Measurements from ENCODE around the gene PLCL2. TPM values are rescaled to one million over a fixed set of nuclear protein-coding genes. Genes with fewer than 3 reads are reported as not detected.

PLCL2 gene
- total RNA-seq, 1 experiment from 2014 or later = 2.5 TPM

DNA sequence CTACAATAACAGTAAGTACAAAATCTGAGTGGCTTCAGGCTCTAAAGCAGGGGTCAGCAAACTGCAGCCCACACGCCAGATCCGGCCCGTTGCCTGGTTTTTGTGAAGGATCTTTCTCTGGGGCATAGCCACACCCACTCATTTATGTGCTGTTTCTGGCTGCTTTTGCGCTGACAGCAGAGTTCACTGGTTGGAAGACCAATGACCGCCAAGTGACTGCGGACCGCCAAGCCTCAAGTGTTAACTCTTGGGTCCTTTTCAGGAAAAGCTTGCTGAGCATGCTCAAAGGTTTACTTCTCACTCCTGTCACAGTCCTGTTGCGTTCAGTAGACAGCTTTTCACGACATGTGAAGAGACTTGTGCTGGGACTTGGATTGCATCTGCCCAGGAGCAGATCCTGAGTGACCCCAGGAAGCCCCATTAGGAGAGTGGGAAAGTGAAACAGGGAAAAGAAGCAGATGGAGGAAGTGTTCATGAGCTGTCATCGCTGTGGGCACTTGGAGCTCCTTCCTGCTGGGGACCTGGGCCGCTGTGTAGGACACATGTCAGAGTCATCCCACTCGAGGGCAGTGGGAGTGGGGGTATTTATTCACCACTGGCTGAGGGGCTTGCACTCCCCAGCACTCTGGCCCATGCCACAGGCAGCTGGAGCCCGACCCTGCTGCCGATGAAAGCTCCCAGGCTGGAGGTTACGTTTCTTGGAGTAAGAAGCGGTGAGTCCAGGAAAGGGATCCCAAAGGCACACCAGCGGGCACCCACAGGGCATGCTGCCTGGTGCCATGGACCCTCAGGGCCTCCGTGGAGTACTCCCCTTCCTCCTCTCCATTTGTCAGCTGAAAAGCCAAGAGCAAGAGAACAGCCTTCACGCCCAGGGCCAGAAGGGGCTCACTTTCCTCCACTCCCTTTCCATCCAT lies 249.1 kb downstream of the PLCL2 start:
- DNase-seq = no peak
- Histone ChIP-seq H3K27ac (ENCODE audit: low read length) (no peak overlapping the region), H3K4me1 (ENCODE audit: low read length) (peaks cover 6% of the 10 kb centered on the region), H3K9ac (ENCODE audit: low read length) (no peak overlapping the region), H3K79me2 (ENCODE audit: low read length) (no peaks in the 10 kb centered on the region), H3K9me2 (replicated peaks; ENCODE audit: insufficient read depth, low read length) (no peaks in the 10 kb centered on the region), H3K9me3 (ENCODE audit: low read length) (no peaks in the 10 kb centered on the region), H3K27me3 (ENCODE audit: low read length) (no peaks in the 10 kb centered on the region), H3K4me3 (ENCODE audit: low read length) (no peak overlapping the region), H2AFZ (ENCODE audit: low read length) (no peak overlapping the region), H3K4me2 (ENCODE audit: low read depth, low read length, poor library complexity, severe bottlenecking) (no peak overlapping the region), H3K36me3 (ENCODE audit: insufficient read depth, low read length) (no peaks in the 10 kb centered on the region), H4K20me1 (ENCODE audit: insufficient read depth, low read depth, low read length) (no peaks in the 10 kb centered on the region)

DNA sequence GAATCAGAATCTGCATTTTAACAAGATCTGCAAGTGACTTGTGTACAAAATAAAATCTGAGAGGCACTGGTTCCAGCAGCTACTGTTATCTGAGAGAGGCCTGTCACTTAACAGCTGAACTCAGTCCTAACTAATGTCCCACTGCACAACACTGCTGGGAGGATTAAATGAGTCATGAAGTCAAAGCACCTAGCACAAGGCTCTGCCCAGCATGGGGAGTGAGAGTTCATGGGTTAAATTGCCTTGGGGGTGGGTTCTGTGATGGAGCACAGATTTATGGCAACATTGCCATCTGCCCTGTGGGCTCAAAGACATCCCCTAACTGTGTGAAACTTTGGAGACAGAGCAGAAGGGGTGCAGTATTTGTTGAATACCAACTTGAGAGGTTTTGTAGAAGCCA lies 250.9 kb downstream of the PLCL2 start:
- Histone ChIP-seq H2AFZ (ENCODE audit: low read length) (no peak overlapping the region), H3K9me3 (ENCODE audit: low read length) (no peaks in the 10 kb centered on the region), H3K4me1 (ENCODE audit: low read length) (peaks cover 6% of the 10 kb centered on the region), H3K9me2 (replicated peaks; ENCODE audit: insufficient read depth, low read length) (no peaks in the 10 kb centered on the region), H3K9ac (ENCODE audit: low read length) (no peak overlapping the region), H3K4me3 (ENCODE audit: low read length) (no peak overlapping the region), H4K20me1 (ENCODE audit: insufficient read depth, low read depth, low read length) (no peaks in the 10 kb centered on the region), H3K36me3 (ENCODE audit: insufficient read depth, low read length) (no peaks in the 10 kb centered on the region), H3K4me2 (ENCODE audit: low read depth, low read length, poor library complexity, severe bottlenecking) (no peak overlapping the region), H3K79me2 (ENCODE audit: low read length) (no peaks in the 10 kb centered on the region), H3K27me3 (ENCODE audit: low read length) (no peaks in the 10 kb centered on the region), H3K27ac (ENCODE audit: low read length) (no peak overlapping the region)
- DNase-seq = no peak

DNA sequence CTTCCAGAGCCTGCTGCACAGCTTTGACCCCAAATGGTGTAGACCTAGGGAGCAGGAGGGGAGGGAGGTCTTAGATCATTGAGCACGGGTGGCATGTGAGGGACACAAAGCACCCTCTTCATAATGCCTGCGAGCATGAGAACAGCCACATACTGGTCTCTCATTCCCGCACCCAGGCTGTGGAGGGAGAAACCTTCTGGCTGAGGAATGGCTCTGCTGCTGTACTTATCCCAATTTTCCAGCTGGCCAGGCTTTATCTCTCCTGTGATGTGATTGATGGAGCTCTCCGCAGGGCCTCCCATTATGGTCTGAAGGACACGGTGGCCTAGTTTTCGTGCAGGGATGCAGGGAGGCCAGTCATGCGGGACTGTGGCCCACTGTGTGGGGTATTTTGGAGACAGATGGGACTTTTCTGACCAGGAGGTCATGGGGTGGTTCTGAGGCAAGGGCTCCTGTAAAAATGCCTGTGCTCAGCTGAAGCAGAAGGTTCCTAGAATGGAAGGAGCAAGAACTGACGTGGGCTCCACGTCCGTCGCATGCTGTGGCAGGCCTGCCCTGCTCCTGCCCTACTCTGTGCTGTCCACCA lies 251.5 kb downstream of the PLCL2 start:
- no peaks in the 10 kb centered on the region for H3K36me3 ChIP-seq (ENCODE audit: insufficient read depth, low read length)
- H3K9me3 ChIP-seq (ENCODE audit: low read length) = no peaks in the 10 kb centered on the region
- no peak overlapping the region for H3K27ac ChIP-seq (ENCODE audit: low read length)
- no peaks in the 10 kb centered on the region for H3K9me2 ChIP-seq (replicated peaks; ENCODE audit: insufficient read depth, low read length)
- no peaks in the 10 kb centered on the region for H4K20me1 ChIP-seq (ENCODE audit: insufficient read depth, low read depth, low read length)
- DNase-seq = no peak
- H3K4me1 ChIP-seq (ENCODE audit: low read length) = peaks cover 6% of the 10 kb centered on the region
- H3K9ac ChIP-seq (ENCODE audit: low read length) = no peak overlapping the region
- H3K79me2 ChIP-seq (ENCODE audit: low read length) = no peaks in the 10 kb centered on the region
- no peak overlapping the region for H3K4me2 ChIP-seq (ENCODE audit: low read depth, low read length, poor library complexity, severe bottlenecking)
- no peaks in the 10 kb centered on the region for H3K27me3 ChIP-seq (ENCODE audit: low read length)
- H3K4me3 ChIP-seq (ENCODE audit: low read length) = no peak overlapping the region
- H2AFZ ChIP-seq (ENCODE audit: low read length) = no peak overlapping the region

DNA sequence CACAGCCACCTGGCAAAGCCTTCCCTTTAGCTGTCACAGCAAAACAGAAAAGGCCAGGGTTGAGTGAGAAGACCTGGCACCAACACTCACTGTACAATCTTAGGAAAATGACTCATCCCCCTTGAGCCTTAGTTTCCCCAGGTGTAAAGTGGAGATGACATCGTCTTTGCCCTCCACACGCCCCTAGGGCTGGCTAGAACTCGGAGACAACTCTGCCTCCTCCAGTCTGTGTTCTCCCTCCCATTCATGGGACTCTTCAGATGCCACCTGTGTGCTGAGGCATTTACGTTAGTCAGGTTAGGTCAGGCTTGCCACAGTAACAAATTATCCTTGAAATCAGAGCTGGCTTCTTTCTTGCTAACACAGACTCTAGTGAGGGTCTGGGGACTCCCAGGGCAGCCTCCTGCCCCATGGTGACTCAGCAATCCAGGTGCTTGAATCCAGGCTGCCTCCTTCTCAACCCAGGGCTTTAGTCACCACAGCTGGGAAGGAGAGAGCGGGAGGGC lies 252.6 kb downstream of the PLCL2 start:
- H3K4me1 ChIP-seq (ENCODE audit: low read length) = peaks cover 3% of the 10 kb centered on the region
- no peak overlapping the region for H3K9ac ChIP-seq (ENCODE audit: low read length)
- no peak overlapping the region for H2AFZ ChIP-seq (ENCODE audit: low read length)
- no peaks in the 10 kb centered on the region for H3K36me3 ChIP-seq (ENCODE audit: insufficient read depth, low read length)
- no peak overlapping the region for H3K4me2 ChIP-seq (ENCODE audit: low read depth, low read length, poor library complexity, severe bottlenecking)
- no peak for DNase-seq
- no peaks in the 10 kb centered on the region for H3K27me3 ChIP-seq (ENCODE audit: low read length)
- H3K79me2 ChIP-seq (ENCODE audit: low read length) = no peaks in the 10 kb centered on the region
- no peaks in the 10 kb centered on the region for H3K9me3 ChIP-seq (ENCODE audit: low read length)
- H4K20me1 ChIP-seq (ENCODE audit: insufficient read depth, low read depth, low read length) = no peaks in the 10 kb centered on the region
- no peak overlapping the region for H3K4me3 ChIP-seq (ENCODE audit: low read length)
- H3K27ac ChIP-seq (ENCODE audit: low read length) = no peak overlapping the region
- H3K9me2 ChIP-seq (replicated peaks; ENCODE audit: insufficient read depth, low read length) = no peaks in the 10 kb centered on the region

DNA sequence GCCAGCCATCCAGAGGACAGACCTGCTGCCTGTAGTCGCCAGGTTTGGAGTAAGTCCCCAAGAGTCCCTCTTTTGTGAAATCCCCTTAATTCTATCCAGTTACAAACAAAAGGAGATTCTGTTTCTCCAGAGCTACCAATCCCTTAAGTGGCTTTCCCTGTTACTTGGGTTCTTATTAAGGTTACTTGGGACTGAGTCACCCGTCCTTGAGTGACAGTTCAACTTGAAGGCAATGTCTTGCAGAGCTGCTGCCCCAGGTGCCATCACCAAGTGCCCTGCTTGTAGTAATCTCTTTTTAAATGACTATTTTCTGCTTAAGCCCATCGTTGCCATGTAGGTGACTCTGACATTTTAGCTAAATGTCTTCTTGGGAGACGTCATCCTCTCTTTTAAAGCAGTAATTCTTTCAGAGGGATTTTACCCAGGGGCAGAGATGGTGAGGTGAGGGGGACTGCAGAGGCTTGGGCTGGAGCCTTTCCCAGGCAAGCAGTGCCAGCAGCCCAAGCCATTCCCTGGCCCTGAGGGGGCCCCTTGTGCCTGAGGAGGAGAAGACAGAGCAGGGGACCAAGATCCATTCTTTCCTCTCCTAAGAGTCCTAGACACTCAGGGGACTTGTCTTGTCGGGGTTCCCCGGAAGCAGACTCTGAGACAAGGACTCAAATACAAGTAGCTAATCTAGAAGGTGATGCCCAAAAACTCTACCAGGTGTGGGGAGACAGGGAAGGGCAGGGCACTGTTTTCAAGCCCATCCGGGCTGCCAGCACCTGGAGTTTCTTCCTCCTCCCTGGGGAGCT lies 253.7 kb downstream of the PLCL2 start:
- no peak overlapping the region for H3K4me3 ChIP-seq (ENCODE audit: low read length)
- no peak overlapping the region for H3K9ac ChIP-seq (ENCODE audit: low read length)
- no peak overlapping the region for H2AFZ ChIP-seq (ENCODE audit: low read length)
- H3K36me3 ChIP-seq (ENCODE audit: insufficient read depth, low read length) = no peaks in the 10 kb centered on the region
- no peaks in the 10 kb centered on the region for H3K4me1 ChIP-seq (ENCODE audit: low read length)
- H3K9me2 ChIP-seq (replicated peaks; ENCODE audit: insufficient read depth, low read length) = no peaks in the 10 kb centered on the region
- no peaks in the 10 kb centered on the region for H4K20me1 ChIP-seq (ENCODE audit: insufficient read depth, low read depth, low read length)
- no peak overlapping the region for H3K27ac ChIP-seq (ENCODE audit: low read length)
- no peaks in the 10 kb centered on the region for H3K27me3 ChIP-seq (ENCODE audit: low read length)
- no peak overlapping the region for H3K4me2 ChIP-seq (ENCODE audit: low read depth, low read length, poor library complexity, severe bottlenecking)
- H3K79me2 ChIP-seq (ENCODE audit: low read length) = no peaks in the 10 kb centered on the region
- no peak for DNase-seq
- H3K9me3 ChIP-seq (ENCODE audit: low read length) = no peaks in the 10 kb centered on the region

All from Karpas-422 (cell line).